HG03354 (cell line): ENCODE measurements around the gene SYNC.

Source experiments
- ATAC-seq: cut with Tn5 transposase; IDR thresholded peaks from one replicate; pipeline ENCODE4 v1.9.1; 2021; ENCODE audit warnings: mild to moderate bottlenecking; ENCODE audit not compliant: unreplicated experiment, poor library complexity, severe bottlenecking

The SYNC gene

GRCh38 chr1:32702599-32703478, at the start of gene SYNC:
TSS of gene SYNC (minus strand) at chr1:32702770. CDS start at chr1:32702660, 110 bp downstream.
- ATAC-seq: no peak

GRCh38 chr1:32749771-32750170, 47.2 kb upstream of the SYNC start:
- no peak for ATAC-seq

- ATAC-seq: no peak
These were observed 46.8 kb upstream of the SYNC start for GRCh38 chr1:32749332-32749731.

- ATAC-seq: no peak
These were observed 46.4 kb upstream of the SYNC start for GRCh38 chr1:32748926-32749325.

- no peak for ATAC-seq
These were observed 45.8 kb upstream of the SYNC start for GRCh38 chr1:32748348-32748747.

GRCh38 chr1:32746130-32746529, 43.6 kb upstream of the SYNC start:
- ATAC-seq: no peak

- ATAC-seq: no peak
These were observed 41.5 kb upstream of the SYNC start for GRCh38 chr1:32744071-32744425.

- ATAC-seq: no peak
These were observed 41.0 kb upstream of the SYNC start for GRCh38 chr1:32743380-32744070.

GRCh38 chr1:32742956-32743355, 40.4 kb upstream of the SYNC start:
- no peak for ATAC-seq

GRCh38 chr1:32742199-32742947, 39.8 kb upstream of the SYNC start:
- ATAC-seq: no peak

- no peak for ATAC-seq
These were observed 39.0 kb upstream of the SYNC start for GRCh38 chr1:32741413-32742198.

- ATAC-seq: no peak
These were observed 38.5 kb upstream of the SYNC start for GRCh38 chr1:32741059-32741412.

GRCh38 chr1:32736812-32737791, 34.5 kb upstream of the SYNC start:
- ATAC-seq: no peak

- no peak for ATAC-seq
These were observed 31.2 kb upstream of the SYNC start for GRCh38 chr1:32733582-32734321.

GRCh38 chr1:32729254-32730046, 26.9 kb upstream of the SYNC start:
- ATAC-seq: no peak

GRCh38 chr1:32728413-32729077, 26.0 kb upstream of the SYNC start:
- no peak for ATAC-seq

- no peak for ATAC-seq
These were observed 25.3 kb upstream of the SYNC start for GRCh38 chr1:32727876-32728275.
